Measurements from ENCODE around the gene PLAU. TPM values are rescaled to one million over a fixed set of nuclear protein-coding genes. Genes with fewer than 3 reads are reported as not detected.

PLAU gene
- total RNA-seq (2014; rRNA removed) (1,570 and 1,582 TPM in 2 replicates), Bru-seq, nascent RNA (percentile 100 among the genes with signal in this experiment), BruChase-seq, experiment 1, labeled RNA remaining after a 6-hour chase (percentile 100 among the genes with signal in this experiment), BruChase-seq, experiment 2, labeled RNA remaining after a 2-hour chase (percentile 100 among the genes with signal in this experiment)
- long read RNA-seq, transcript PLAU-201 (11 exons, 2,321 nt): major isoform, 438 of 711 reads
- long read RNA-seq, partial matches to known transcripts: 203 of 711 reads
- long read RNA-seq, other reads (novel, unspliced or antisense): 70 of 711 reads

GRCh38 chr10:73910764-73911552, at the start of gene PLAU:
Gene PLAU (plus strand): TSS chr10:73911132. CDS start chr10:73911556, 424 bp downstream.
- Histone ChIP-seq H3F3A (ENCODE audit: low read length, unreplicated experiment) (peaks cover 70% of the 10 kb centered on the region), H3K27ac (ENCODE audit: low read length) (peak within 1 kb of the TSS; percentile 78), H3K9me3 (ENCODE audit: low read length) (no peaks in the 10 kb centered on the region), H3K79me2 (ENCODE audit: low read length) (peaks cover 64% of the 10 kb centered on the region), H3K4me1 (ENCODE audit: insufficient read depth, low read length) (peaks cover 91% of the 10 kb centered on the region), H3K9me2 (replicated peaks; ENCODE audit: low read length) (no peaks in the 10 kb centered on the region), H4K20me1 (ENCODE audit: low read length) (peaks cover 43% of the 10 kb centered on the region), H3K4me2 (ENCODE audit: low read length) (peak within 1 kb of the TSS; percentile 80), H2AFZ (ENCODE audit: low read length) (peak within 1 kb of the TSS; percentile 44), H3K9ac (ENCODE audit: low read length) (peak within 1 kb of the TSS; percentile 82), H3K36me3 (ENCODE audit: low read depth, low read length) (peaks cover 45% of the 10 kb centered on the region), H3K27me3 (ENCODE audit: low read length) (no peaks in the 10 kb centered on the region), H3K4me3 (ENCODE audit: low read length) (peak within 1 kb of the TSS; percentile 68)
- DNase-seq (peak; percentile 91), ATAC-seq (peak; percentile 27)
- intact Hi-C loops (cut with micrococcal nuclease): loop anchor here (2.0 kb wide), 1 partner anchor 56 kb away; no protein-coding TSS in a partner anchor
- ChIA-PET CTCF (interaction anchor here (0.5 to 1.9 kb wide), 4 partner anchors 12 to 25 kb away, joined by 3 to 10 read pairs (median 4); no protein-coding TSS in a partner anchor), POLR2A (ENCODE audit: unreplicated experiment) (interaction anchor here (0.7 to 7.2 kb wide), 4 partner anchors 12 to 30 kb away, joined by 3 to 182 read pairs (median 19); no protein-coding TSS in a partner anchor)
- no TSS peak for BruUV-seq (replicated peaks)
- TF ChIP-seq CTCF (conservative IDR thresholded peaks at IDR 0.05; ENCODE audit: low read depth, low read length) (no peak), EZH2 (IDR thresholded peaks at IDR 0.05; ENCODE audit: low read length, unreplicated experiment) (no peak), EZH2phosphoT487 (IDR thresholded peaks at IDR 0.05; ENCODE audit: borderline replicate concordance, low read length) (no peak)

DNA sequence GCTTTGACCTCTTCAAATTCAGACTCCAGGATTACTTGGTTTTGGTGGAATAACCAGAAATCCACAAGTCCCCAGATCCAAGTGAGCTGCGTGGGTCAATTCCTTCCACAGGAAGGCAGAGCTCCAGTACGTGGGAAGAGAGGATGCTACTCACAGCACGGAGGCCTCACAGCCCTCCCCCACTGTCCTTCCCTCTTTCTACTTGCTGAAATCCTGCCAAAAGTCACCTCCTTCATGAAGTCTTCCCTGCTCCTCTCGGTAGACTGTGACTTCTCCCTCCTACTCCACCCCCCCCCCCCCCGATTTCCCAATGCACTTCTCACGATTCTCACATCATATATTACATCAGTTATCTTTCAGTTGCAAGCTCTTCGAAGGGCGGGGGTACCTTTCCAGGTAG, 48.9 kb upstream of the PLAU start:
- peaks cover 93% of the 10 kb centered on the region for H3K79me2 ChIP-seq (ENCODE audit: low read length)
- peaks cover 66% of the 10 kb centered on the region for H4K20me1 ChIP-seq (ENCODE audit: low read length)
- H3K9ac ChIP-seq (ENCODE audit: low read length): no peak overlapping the region
- no peak overlapping the region for H3K4me3 ChIP-seq (ENCODE audit: low read length)
- intact Hi-C loops (cut with micrococcal nuclease): no loop called here
- no peak overlapping the region for H2AFZ ChIP-seq (ENCODE audit: low read length)
- no peaks in the 10 kb centered on the region for H3K9me2 ChIP-seq (replicated peaks; ENCODE audit: low read length)
- BruUV-seq (replicated peaks): no TSS peak
- no peak overlapping the region for H3K27ac ChIP-seq (ENCODE audit: low read length)
- DNase-seq (no peak), ATAC-seq (no peak)
- TF ChIP-seq EZH2phosphoT487 (IDR thresholded peaks at IDR 0.05; ENCODE audit: borderline replicate concordance, low read length) (no peak), EZH2 (IDR thresholded peaks at IDR 0.05; ENCODE audit: low read length, unreplicated experiment) (no peak), CTCF (conservative IDR thresholded peaks at IDR 0.05; ENCODE audit: low read depth, low read length) (no peak)
- H3K36me3 ChIP-seq (ENCODE audit: low read depth, low read length): peaks cover 93% of the 10 kb centered on the region
- no peaks in the 10 kb centered on the region for H3K27me3 ChIP-seq (ENCODE audit: low read length)
- ChIA-PET CTCF (interaction anchor here (0.6 to 1.0 kb wide), 2 partner anchors 10 to 37 kb away, joined by 3 read pairs; no protein-coding TSS in a partner anchor), POLR2A (ENCODE audit: unreplicated experiment) (interaction anchor here (0.6 to 0.9 kb wide), 2 partner anchors 16 to 25 kb away, joined by 3 to 5 read pairs; no protein-coding TSS in a partner anchor)
- H3K4me2 ChIP-seq (ENCODE audit: low read length): no peak overlapping the region
- no peaks in the 10 kb centered on the region for H3F3A ChIP-seq (ENCODE audit: low read length, unreplicated experiment)
- H3K4me1 ChIP-seq (ENCODE audit: insufficient read depth, low read length): no peaks in the 10 kb centered on the region
- H3K9me3 ChIP-seq (ENCODE audit: low read length): no peaks in the 10 kb centered on the region
